ENCODE results near the gene C19orf47.

C19orf47 gene

DNA sequence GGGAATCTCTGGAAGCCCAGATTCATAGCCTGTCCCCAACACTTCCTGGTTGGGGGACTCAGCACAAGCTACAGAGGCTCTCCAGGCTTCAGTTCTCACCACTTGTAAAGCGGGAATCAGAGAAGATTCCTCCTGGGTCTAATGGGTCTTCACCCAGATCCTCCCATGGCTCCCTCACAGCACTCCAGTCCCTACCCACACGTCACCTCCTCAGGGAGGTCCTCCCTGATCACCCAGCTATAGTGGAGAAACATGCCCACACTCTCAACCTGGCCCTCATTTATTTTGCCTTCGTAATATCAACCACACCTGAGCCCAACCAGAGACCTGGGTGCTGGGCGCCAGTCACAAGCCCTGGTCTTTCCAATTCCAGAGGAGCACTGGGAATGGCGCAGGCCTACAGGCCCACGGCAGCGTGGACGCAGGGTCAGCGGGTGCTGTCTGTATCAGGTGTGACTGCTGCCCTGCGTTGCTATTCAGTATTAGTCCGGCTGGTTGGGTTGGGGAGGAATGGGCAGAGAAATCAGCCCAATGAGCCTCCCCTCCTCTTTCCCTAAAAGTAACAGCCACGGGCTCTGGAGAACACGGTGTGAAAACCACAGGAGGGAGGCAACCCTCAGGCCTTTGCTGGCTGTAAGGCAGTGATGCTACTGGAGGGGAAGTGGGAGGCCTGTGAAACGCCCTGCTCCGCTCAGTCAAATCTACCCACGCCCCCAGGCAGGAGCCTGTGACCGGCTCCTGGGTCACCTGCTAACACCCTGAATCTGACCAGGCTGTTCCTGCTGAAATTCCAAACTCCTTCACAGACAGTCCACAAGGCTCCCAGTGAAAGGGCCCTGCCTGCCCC lies 68.2 kb downstream of the C19orf47 start:
- DNase-seq, result no peak

DNA sequence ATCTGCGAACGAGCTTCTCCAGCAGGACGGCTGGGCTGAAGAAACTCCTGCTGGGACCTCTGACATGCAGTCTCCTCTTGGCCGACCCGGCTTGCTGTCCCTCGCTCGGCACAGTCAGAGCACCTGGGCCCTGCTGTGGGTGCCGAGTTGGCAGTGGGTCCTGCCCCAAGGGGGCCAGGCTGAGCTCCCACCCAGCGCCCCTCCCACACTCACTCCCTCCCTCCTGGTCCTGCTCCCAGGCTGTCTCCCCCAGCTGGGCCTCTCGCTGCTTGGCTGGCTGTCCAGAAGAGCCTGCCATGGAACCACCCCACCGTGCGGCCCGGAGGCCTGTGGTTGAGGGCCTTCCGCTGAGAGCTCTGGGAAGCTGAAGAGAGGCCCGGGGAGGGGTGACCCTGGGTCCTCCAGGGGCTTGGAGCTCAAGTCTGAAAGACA lies 69.1 kb downstream of the C19orf47 start:
- no peak for DNase-seq

DNA sequence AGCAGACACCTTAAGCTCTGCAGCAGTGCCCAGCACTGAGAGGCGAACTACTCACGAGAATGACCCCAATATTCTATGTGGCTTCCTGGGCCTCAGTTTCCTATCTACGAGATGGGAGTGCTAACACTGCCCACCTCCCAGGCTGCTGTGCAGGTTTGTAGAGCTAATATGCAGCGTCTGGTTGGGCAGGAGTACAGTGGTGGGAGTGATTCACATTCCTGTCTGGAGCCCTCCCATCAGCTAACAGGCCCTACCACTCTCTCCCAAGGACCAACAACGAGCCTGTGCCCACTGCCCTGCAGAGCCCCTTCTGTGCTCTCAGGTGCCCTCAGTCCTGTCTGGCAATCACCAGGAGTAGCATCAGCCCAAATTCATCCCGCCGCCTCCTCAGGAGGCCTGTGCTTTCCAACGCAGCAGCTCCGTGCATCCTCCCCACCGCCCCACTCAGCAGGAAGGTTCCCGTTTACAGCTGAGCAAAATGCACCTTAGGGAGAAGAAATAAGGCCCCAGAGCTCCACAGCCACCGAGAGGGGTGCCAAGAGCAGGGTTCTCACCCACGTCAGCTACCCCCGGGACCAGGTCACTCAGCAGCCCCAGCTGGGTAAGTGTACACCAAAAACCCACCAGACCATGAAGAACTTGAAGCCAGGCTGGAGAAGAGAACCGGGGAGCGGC lies 69.7 kb downstream of the C19orf47 start:
- no peak for DNase-seq

DNA sequence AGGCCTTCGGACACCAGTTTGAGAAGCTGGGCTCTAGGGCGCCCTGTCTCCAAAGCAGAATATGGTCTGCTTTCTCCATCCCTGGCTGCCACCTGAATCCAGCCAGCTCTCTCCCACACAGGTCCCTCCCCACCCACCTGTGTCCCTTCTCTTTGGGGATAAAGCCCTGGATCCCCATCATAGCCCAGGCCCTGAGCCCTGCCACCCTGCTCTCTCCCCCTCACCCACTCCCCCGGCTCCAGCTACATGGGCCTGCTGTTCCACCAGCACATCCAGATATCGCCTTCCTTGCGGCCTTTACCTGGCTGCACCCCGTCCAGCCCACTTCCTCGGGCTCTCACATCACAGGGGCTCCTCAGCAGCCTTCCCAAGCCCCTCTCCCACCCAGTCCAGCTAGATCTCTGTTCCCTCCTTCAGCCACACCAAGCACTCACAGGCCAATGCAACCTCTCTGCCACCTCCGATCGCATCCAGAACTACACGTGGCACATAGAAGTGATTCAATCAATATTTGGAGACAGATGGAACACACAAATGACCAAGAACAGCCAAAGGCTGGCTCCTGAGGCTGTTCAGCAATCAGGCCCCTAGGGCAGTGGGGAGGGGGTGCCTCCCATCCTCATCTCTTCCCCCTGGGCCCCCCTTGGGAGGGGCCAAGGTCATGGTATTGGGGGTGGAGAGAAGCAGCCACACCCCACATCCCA lies 70.7 kb downstream of the C19orf47 start:
- no peak for DNase-seq

DNA sequence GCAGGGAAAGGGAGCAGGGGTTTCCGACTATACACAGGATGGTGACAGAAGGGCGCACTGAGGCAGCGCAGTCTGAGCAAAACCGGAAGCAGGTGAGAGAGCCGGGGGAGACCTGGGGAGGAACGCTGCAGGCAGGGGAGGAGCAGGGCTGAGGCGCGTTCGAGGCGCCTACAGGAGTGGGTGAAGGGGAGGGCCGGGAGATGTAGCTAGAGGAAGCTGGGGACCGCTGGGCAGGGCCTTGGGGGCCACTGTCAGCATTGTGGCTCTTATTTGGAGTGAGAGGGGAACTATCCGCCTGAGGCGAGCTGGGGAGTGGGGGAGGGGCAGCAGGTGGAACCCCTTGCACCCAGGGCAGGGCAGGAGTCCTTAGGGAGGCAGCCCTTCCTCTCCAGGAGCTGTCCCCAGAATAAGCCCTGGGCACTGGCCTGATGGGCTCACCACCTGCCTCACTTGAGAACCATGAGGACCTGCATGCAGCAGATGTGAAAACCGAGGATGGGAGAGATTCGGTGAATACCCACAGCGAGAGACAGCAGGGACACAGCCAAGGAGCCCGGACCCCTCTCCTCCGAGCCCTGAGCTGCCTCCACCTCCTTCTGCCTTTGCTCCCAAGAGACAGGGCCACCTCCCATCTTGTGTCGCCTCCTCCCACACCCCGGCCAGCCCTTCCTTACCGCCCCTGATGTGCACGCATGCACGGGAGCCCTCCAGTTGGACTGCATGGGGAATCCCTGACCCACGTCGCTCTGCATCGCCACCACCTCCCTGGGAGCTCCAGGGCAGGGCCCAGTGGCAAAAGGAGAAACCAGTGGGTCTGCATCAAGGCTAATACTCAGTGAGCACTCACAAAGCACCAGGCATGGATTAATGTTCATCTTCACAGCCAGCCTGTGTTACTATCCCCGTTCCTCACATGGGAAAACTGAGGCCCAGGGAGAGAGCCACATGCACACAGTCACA lies 73.3 kb downstream of the C19orf47 start:
- no peak for DNase-seq

DNA sequence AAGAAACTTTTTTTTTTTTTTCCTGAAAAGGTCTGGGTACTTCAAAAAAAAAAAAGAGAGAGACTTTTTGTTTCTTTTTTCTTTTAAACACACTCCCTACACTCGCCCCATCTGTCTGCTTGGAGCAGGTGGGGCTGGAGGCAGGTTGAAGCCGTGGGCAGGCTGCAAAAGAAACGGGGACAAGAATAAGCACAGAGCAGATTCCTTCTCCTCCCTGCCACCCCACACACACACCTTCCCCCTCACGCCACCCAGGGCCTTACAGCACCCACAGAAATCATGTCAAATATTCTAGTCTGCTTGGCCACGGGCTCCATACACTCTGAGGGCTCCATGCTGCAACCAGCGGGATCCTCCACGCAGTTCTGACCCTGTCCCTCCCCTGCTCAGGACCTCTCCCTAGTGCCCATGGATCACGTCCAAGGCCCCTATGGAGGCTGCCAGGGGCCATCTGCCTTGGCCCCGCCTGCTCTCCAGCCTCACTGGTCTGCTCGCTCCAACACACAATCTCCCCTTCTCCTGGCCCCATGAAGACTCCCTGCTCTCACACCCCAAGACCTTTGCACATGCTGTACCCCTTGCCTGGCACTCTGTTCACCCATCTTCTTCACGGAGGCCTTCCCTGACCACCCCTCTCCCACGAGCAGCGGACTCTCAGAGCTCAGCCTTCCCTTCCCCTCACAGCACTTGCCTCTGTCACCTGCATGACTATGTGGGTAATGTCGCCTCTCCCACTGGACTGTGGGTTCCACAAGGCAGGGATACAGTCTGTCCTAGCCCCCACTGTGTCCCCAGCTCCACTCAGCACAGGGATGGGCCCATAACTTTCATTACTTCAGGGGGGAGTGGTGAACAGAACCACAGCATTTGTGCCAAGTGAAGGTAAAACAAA lies 74.5 kb downstream of the C19orf47 start:
- DNase-seq, result no peak

DNA sequence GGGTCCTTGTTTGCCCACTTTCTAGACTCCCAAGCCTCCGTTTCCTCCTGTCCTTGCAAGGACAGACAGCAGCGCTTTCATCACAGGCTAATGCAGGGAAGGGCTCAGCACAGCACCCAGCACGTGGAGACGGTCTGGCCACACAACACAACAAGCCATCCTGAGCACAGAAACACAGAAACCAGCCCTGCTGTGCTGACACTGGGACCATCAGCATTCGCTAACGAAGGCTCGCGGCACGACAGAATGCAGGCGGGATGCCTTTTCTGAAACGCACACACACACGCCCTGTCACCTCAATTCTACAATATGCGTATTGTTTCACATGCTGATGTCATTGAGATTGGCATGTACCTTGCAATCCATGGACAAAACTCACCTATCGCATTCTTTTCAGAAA lies 75.9 kb downstream of the C19orf47 start:
- DNase-seq, result no peak

GRCh38 chr19:40271706-40272105 lies 76.5 kb downstream of the C19orf47 start:
- DNase-seq, result no peak

DNA sequence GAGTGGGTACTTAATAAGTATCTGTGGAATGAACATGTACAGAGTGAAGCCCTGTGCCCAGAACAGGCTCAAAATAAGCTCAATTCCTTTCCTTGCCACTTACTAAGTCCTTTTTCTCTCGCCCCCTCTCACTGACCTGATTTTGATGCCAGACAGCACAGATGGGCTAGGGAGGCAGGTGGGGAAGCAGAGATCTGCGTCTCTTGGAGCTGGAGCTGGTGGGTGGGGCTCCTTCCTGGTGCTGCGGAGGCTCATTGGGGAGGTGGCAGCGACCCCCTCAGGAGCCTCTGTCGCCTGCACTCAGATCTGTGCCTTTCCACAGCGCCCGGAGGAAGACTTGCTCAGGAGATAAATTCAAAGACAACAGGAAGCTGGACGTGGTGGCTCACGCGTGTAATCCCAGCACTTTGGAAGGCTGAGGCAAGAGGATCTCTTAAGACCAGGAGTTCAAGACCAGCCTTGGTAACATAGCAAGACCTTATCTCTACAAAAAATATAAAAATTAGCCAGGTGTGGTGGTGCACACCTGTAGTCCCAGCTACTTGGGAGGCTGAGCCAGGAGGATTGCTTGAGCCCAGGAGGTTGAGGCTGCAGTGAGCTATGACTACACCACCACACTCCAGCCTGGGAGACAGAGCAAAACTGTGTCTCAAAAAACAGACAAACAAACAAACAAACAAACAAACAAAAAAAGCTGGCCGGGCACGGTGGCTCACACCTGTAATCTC lies 77.7 kb downstream of the C19orf47 start:
- DNase-seq, result no peak

All from DMS79 (cell line).